HepG2 (cell line): ENCODE measurements around the gene DAAM2. TPM values are rescaled to one million over a fixed set of nuclear protein-coding genes. Genes with fewer than 3 reads are reported as not detected.

Experiments
- ATAC-seq: fragments of 200-7000 bp; cut with Tn5 transposase; 3 replicates; pipeline ENCODE4 v1.9.1; 2020; ENCODE audit warnings: mild to moderate bottlenecking, moderate library complexity
- BruUV-seq: library from RNA; stranded (reverse); fragments of 400-500 nt; replicated peaks from 2 replicates; lab custom pipeline; 2021; lab: Mats Ljungman, UMichigan
- CTCF ChIA-PET: fragments of 300-600 bp; formaldehyde crosslinking; extraction: SDS; loops from one replicate; lab custom pipeline; 2021; ENCODE audit warnings: low total read pairs, inconsistent platforms, low intra/inter-chr PET ratio; lab: Yijun Ruan, JAX
- POLR2A ChIA-PET: fragments of 350-600 bp; sonication (Branson Sonifier 250); formaldehyde crosslinking; loops from one replicate; lab custom pipeline; 2020; ENCODE audit warnings: antibody characterized with exemption, inconsistent platforms; lab: Yijun Ruan, JAX
- DNase-seq: peaks from one replicate; pipeline ENCODE4 v3.0.0-alpha.2; 2015; ENCODE audit warnings: low spot score
- FAIRE-seq: peaks from 3 replicates; lab custom pipeline; 2011; peaks lifted over from hg19 to GRCh38; lab: Jason Lieb, UNC
- H2AFZ ChIP-seq: one replicate; pipeline ENCODE4 v1.6.1; 2011; ENCODE audit warnings: low read length, inconsistent platforms
- H3K27ac ChIP-seq: fragments of 300-600 bp; 3 replicates; pipeline ENCODE4 v1.8.0; 2011; ENCODE audit warnings: mixed run types, mild to moderate bottlenecking, mixed read lengths, low read length, inconsistent platforms; ENCODE audit not compliant: insufficient read depth; ENCODE audit errors: extremely low read length
- H3K27me3 ChIP-seq, 2 experiments: fragments of 200-600 bp in 1 of 2; 2 replicates in 1 of 2; 3 replicates in 1 of 2; pipeline versions ENCODE4 v1.6.0 to v1.8.0; 2011; ENCODE audit warnings: low read length in 2 of 2, mild to moderate bottlenecking in 2 of 2, moderate library complexity in 2 of 2, inconsistent platforms in 1 of 2; ENCODE audit not compliant: insufficient read depth in 2 of 2, control insufficient read depth in 1 of 2
- H3K36me3 ChIP-seq, 2 experiments: fragments of 200-600 bp in 1 of 2; replicated peaks in 1 of 2; 2 replicates in 1 of 2; 3 replicates in 1 of 2; pipeline versions ENCODE4 v1.5.1 to v1.8.0; 2011; ENCODE audit warnings: low read length in 2 of 2, inconsistent platforms in 1 of 2; ENCODE audit not compliant: insufficient read depth in 2 of 2, control insufficient read depth in 1 of 2
- H3K4me1 ChIP-seq: 2 replicates; pipeline ENCODE4 v1.5.1; 2012; ENCODE audit warnings: low read length, inconsistent platforms; ENCODE audit not compliant: insufficient read depth
- H3K4me2 ChIP-seq: 2 replicates; pipeline ENCODE4 v1.6.0; 2011; ENCODE audit warnings: low read depth, low read length, inconsistent platforms
- H3K4me3 ChIP-seq, 3 experiments: fragments of 200-600 bp in 1 of 3; sonication (generic), shearing (Covaris generic) in 1 of 3; replicated peaks in 1 of 3; 2 replicates each; pipeline ENCODE4 v1.5.1; 2011 to 2016; ENCODE audit warnings: low read length in 3 of 3, inconsistent platforms in 2 of 3, low read depth in 2 of 3, mild to moderate bottlenecking in 2 of 3, control low read depth in 1 of 3, mixed read lengths in 1 of 3; ENCODE audit not compliant: insufficient read depth in 1 of 3
- H3K79me2 ChIP-seq: one replicate; pipeline ENCODE4 v1.6.1; 2011; ENCODE audit warnings: low read length, inconsistent platforms; ENCODE audit not compliant: insufficient read depth
- H3K9ac ChIP-seq: 2 replicates; pipeline ENCODE4 v1.6.0; 2011; ENCODE audit warnings: mild to moderate bottlenecking, low read depth, low read length, inconsistent platforms; ENCODE audit not compliant: insufficient read depth
- H3K9me3 ChIP-seq: 2 replicates; pipeline ENCODE4 v1.5.1; 2012; ENCODE audit warnings: mild to moderate bottlenecking, low read length
- H4K20me1 ChIP-seq: 2 replicates; pipeline ENCODE4 v1.6.0; 2011; ENCODE audit warnings: inconsistent platforms, mild to moderate bottlenecking, low read length, moderate library complexity; ENCODE audit not compliant: insufficient read depth
- CBX1 ChIP-seq: IDR thresholded peaks from one replicate; pipeline ENCODE4 v1.6.1; 2016; ENCODE audit warnings: antibody characterized with exemption, low read depth
- CENPT ChIP-seq: sonication (generic); formaldehyde crosslinking; IDR thresholded peaks from 2 replicates; pipeline ENCODE4 v1.8.0; 2022; ENCODE audit warnings: low read depth, mild to moderate bottlenecking, moderate library complexity, missing genetic modification reagents
- GLMP ChIP-seq: sonication (generic); formaldehyde crosslinking; IDR thresholded peaks from 2 replicates; pipeline ENCODE4 v1.9.0; 2021; ENCODE audit warnings: missing genetic modification reagents, mild to moderate bottlenecking, borderline replicate concordance
- HMGA1 ChIP-seq: sonication (generic); formaldehyde crosslinking; conservative IDR thresholded peaks from 2 replicates; pipeline ENCODE4 v1.4.0; 2020; ENCODE audit warnings: missing genetic modification reagents
- MLX ChIP-seq: IDR thresholded peaks from 2 replicates; pipeline ENCODE4 v1.6.1; 2016
- NFE2L2 ChIP-seq: fragments of 150-350 bp; IDR thresholded peaks from 2 replicates; pipeline ENCODE4 v1.6.1; 2014; ENCODE audit warnings: low read length
- ZBTB26 ChIP-seq: IDR thresholded peaks from 2 replicates; pipeline ENCODE4 v1.6.1; 2016; ENCODE audit warnings: missing compliant biosample characterization, missing genetic modification reagents, borderline replicate concordance
- ZFP36L1 ChIP-seq: sonication (generic); formaldehyde crosslinking; IDR thresholded peaks from 2 replicates; pipeline ENCODE4 v1.8.0; 2022; ENCODE audit warnings: mild to moderate bottlenecking, missing genetic modification reagents, moderate library complexity
- ZFP91 ChIP-seq: sonication (generic); formaldehyde crosslinking; IDR thresholded peaks from 2 replicates; pipeline ENCODE4 v1.9.0; 2022; ENCODE audit warnings: missing genetic modification reagents, mild to moderate bottlenecking, borderline replicate concordance
- ZNF124 ChIP-seq: sonication (generic); formaldehyde crosslinking; IDR thresholded peaks from 2 replicates; pipeline ENCODE4 v1.4.0; 2020; ENCODE audit warnings: missing genetic modification reagents
- ZNF232 ChIP-seq: sonication (generic); formaldehyde crosslinking; IDR thresholded peaks from 2 replicates; pipeline ENCODE4 v1.4.0; 2020; ENCODE audit warnings: missing genetic modification reagents, borderline replicate concordance
- ZNF784 ChIP-seq: sonication (generic); formaldehyde crosslinking; IDR thresholded peaks from 2 replicates; pipeline ENCODE4 v1.5.1; 2020; ENCODE audit warnings: missing genetic modification reagents, mild to moderate bottlenecking, borderline replicate concordance
- WGBS: methylation state at CpG from one replicate; pipeline ENCODE4 v1.1.6; 2017; ENCODE audit warnings: low lambda C conversion rate; 5-methylcytosine and 5-hydroxymethylcytosine counted together
- in situ Hi-C: cut with HindIII; loops from 2 replicates; pipeline ENCODE4 v1.10.0; 2017; ENCODE audit warnings: low pct_unique_long_range_greater_than_20kb; ENCODE audit not compliant: extremely low pct_ligation_motif_present
- intact Hi-C: fragments of 100-400 bp; cut with micrococcal nuclease; formaldehyde crosslinking; loops from one replicate; pipeline ENCODE4 v1.10.0; 2022; ENCODE audit not compliant: unreplicated experiment
- polyA plus RNA-seq, 8 experiments: library from polyadenylated mRNA; depleted of rRNA in 3 of 8; stranded (reverse) in 7 of 8; unstranded in 1 of 8; fragments of >200 nt; fragmentation: Illumina TruSeq in 4 of 8; extraction: Trizol in 4 of 8; gene quantifications; 2 replicates each; pipeline versions ENCODE4 v1.2.1 to v1.2.3, GENCODE V29; 2011 to 2016; ENCODE audit warnings: low read depth in 4 of 8, missing spikeins in 1 of 8, mixed read lengths in 1 of 8; ENCODE audit not compliant: insufficient read depth in 1 of 8
- total RNA-seq, 5 experiments: library from RNA; depleted of rRNA; stranded (reverse); fragments of >200 nt; fragmentation: Illumina TruSeq; extraction: Trizol; gene quantifications; 2 replicates each; pipeline ENCODE4 v1.2.3, GENCODE V29; 2016; ENCODE audit warnings: low read depth in 1 of 5

Gene DAAM2
- total and polyA plus RNA-seq, 2 of the 13 experiments (the other 11 are each of a cell fraction or from before 2014, with no cell fraction given): 0.01 TPM; not detected in 1

GRCh38 chr6:39889229-39889628 is 97.1 kb downstream of the DAAM2 start:
- Histone ChIP-seq H3K9ac (no peak overlapping the region), H3K9me3 (no peaks in the 10 kb centered on the region), H3K4me3 (no peak overlapping the region), H3K36me3 (no peaks in the 10 kb centered on the region), H3K27me3 (peaks cover 0 to 7% of the 10 kb centered on the region in 2 experiments; a peak in 1 of 5 replicates), H3K27ac (no peak overlapping the region), H3K79me2 (no peaks in the 10 kb centered on the region), H2AFZ (no peak overlapping the region), H4K20me1 (no peaks in the 10 kb centered on the region), H3K4me1 (peaks cover 25% of the 10 kb centered on the region), H3K4me2 (no peak overlapping the region)
- POLR2A ChIA-PET: no interaction called here
- BruUV-seq: no TSS peak
- FAIRE-seq (no peak), ATAC-seq (no peak), DNase-seq (no peak)
- WGBS: 67% methylated on average over 2 of the region's 2 CpGs
- CTCF ChIA-PET: interaction anchor here (3.4 kb wide), 1 partner anchor 24 kb away, joined by 8 read pairs; no protein-coding TSS in a partner anchor
- intact Hi-C loops (no loop called here), in situ Hi-C loops (loop anchor here (10.0 kb wide), 1 partner anchor 534 kb away; no protein-coding TSS in a partner anchor)
- no peak for TF ChIP-seq CENPT
- no peak for TF ChIP-seq ZNF784 (CRISPR knock-in tag)
- no peak for TF ChIP-seq GLMP (CRISPR knock-in tag)
- no peak for TF ChIP-seq ZBTB26 (CRISPR knock-in tag)
- no peak for TF ChIP-seq CBX1
- no peak for TF ChIP-seq ZFP91 (CRISPR knock-in tag)
- no peak for TF ChIP-seq ZNF232 (CRISPR knock-in tag)
- TF ChIP-seq MLX (CRISPR knock-in tag): no peak
- no peak for TF ChIP-seq NFE2L2
- no peak for TF ChIP-seq HMGA1 (CRISPR knock-in tag)
- no peak for TF ChIP-seq ZNF124 (CRISPR knock-in tag)
- TF ChIP-seq ZFP36L1 (CRISPR knock-in tag): no peak
